Ishikawa (cell line): ENCODE data around the gene GALNT2.

Source experiments
- CEBPB ChIP-seq: IDR thresholded peaks from 2 replicates; pipeline ENCODE4 v1.6.1; 2012
- CREB1 ChIP-seq: IDR thresholded peaks from 2 replicates; pipeline ENCODE4 v1.6.1; 2012; ENCODE audit warnings: low read depth
- EP300 ChIP-seq: IDR thresholded peaks from 2 replicates; pipeline ENCODE4 v1.6.1; 2012; ENCODE audit warnings: borderline replicate concordance
- FOXM1 ChIP-seq: IDR thresholded peaks from 2 replicates; pipeline ENCODE4 v1.6.1; 2012; ENCODE audit warnings: low read depth, borderline replicate concordance
- MAX ChIP-seq: IDR thresholded peaks from 2 replicates; pipeline ENCODE4 v1.6.1; 2012
- RAD21 ChIP-seq: IDR thresholded peaks from 2 replicates; pipeline ENCODE4 v1.6.1; 2012; ENCODE audit warnings: low read depth
- REST ChIP-seq: IDR thresholded peaks from 2 replicates; pipeline ENCODE4 v1.6.1; 2012; ENCODE audit warnings: low read depth, mild to moderate bottlenecking
- TAF1 ChIP-seq: IDR thresholded peaks from 2 replicates; pipeline ENCODE4 v1.6.1; 2012; ENCODE audit warnings: low read depth, mild to moderate bottlenecking
- YY1 ChIP-seq: IDR thresholded peaks from 2 replicates; pipeline ENCODE4 v1.6.1; 2012; ENCODE audit warnings: low read depth
- ZBTB7A ChIP-seq: IDR thresholded peaks from 2 replicates; pipeline ENCODE4 v1.6.1; 2012; ENCODE audit warnings: low read depth

GRCh38 chr1:230188826-230189225 lies 121.8 kb downstream of the GALNT2 start:
- TF ChIP-seq TAF1: no peak
- TF ChIP-seq EP300: no peak
- no peak for TF ChIP-seq FOXM1
- no peak for TF ChIP-seq REST
- TF ChIP-seq ZBTB7A: no peak
- no peak for TF ChIP-seq CREB1
- TF ChIP-seq MAX: no peak
- TF ChIP-seq RAD21: no peak
- no peak for TF ChIP-seq YY1
- TF ChIP-seq CEBPB: no peak
